HG03575 (cell line): Measurements from ENCODE around the gene RPL32.
"Not testable (repeated sequence)": the region's sequence is repeated elsewhere in the genome, so short reads cannot be mapped to it uniquely, and the experiment has no call there.

Source experiments
- ATAC-seq: cut with Tn5 transposase; IDR thresholded peaks from one replicate; pipeline ENCODE4 v1.9.1; 2021; ENCODE audit not compliant: unreplicated experiment, insufficient number of reproducible peaks, low FRiP score; ENCODE audit errors: extremely low read depth

Gene RPL32

DNA sequence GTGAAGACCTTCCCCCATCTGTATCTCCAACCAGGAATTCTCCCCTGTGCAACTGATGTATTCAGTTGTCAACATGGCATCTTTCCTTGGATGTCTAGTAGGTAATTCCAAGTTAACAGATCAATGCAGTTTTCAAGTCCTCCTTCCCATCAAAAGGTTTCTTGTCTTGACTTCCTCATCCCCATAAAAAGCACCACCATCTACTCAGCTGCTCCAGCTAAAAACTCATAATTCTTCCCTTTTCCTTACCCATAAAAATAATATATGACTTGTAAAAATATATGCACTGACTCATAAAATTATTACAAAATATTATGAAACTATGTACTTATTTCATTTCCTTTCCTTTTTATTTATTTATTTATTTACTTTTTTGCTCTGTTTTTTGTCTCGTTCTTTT, 49.9 kb downstream of the RPL32 start:
- ATAC-seq = no peak

DNA sequence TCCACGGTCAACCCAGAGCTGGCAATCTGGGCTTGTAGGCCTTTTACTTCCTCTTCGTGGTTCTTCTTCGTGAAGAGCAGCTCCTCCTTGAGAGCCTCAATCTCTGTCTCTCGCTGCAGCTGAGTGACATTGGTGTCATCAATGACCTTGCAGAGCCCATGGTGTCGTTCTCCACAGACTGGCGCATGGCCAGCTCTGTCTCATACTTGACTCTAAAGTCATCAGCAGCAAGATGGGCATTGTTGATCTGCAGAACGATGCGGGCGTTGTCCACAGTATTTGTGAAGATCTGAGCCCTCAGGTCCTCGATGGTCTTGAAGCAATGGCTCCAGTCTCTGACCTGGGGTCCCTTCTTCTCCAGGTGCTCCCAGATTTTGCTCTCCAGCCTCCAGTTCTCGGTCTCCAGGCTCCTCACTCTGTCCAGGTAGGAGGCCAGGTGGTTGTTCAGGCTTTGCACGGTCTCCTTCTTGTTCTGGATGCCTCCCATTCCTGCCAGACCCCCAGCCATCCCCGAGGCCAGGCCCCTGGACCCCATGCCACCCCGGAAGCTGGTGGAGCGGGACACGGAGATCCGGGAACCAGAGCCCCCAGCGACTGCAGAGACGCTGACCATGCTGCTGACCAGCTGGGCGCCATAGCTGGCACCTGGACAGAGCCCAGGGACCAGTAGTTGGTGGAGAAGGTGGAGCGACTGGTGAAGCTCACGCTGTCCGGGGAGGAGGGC, 53.2 kb downstream of the RPL32 start:
- ATAC-seq = not testable (repeated sequence)

GRCh38 chr3:12787346-12787745, 54.0 kb downstream of the RPL32 start:
- not testable (repeated sequence) for ATAC-seq

GRCh38 chr3:12785096-12785495, 56.3 kb downstream of the RPL32 start:
- ATAC-seq = no peak
